SU-DHL-6 (cell line): Measurements from ENCODE around the gene FLT1.

ENCODE experiments used
- H2AFZ ChIP-seq: fragments of 200-600 bp; sonication (generic); 2 replicates; pipeline ENCODE4 v1.6.1; 2014; ENCODE audit warnings: low read depth, mild to moderate bottlenecking, moderate library complexity, mixed read lengths, antibody characterized with exemption, low read length; ENCODE audit not compliant: severe bottlenecking
- H3F3A ChIP-seq: fragments of 200-600 bp; shearing (Covaris generic); 2 replicates; pipeline ENCODE4 v1.6.0; 2016; ENCODE audit warnings: antibody characterized with exemption, mild to moderate bottlenecking; ENCODE audit not compliant: insufficient read depth
- H3K27ac ChIP-seq: fragments of 200-600 bp; sonication (generic); 2 replicates; pipeline ENCODE4 v1.5.1; 2016; ENCODE audit warnings: low read depth, mild to moderate bottlenecking, low read length, moderate library complexity, mixed read lengths
- H3K27me3 ChIP-seq: fragments of 200-600 bp; sonication (generic), shearing (Covaris generic); 2 replicates; pipeline ENCODE4 v1.6.0; 2014; ENCODE audit warnings: mild to moderate bottlenecking, low read length
- H3K36me3 ChIP-seq: fragments of 200-600 bp; sonication (generic); 2 replicates; pipeline ENCODE4 v1.6.1; 2014; ENCODE audit warnings: mild to moderate bottlenecking, low read length, mixed read lengths
- H3K4me2 ChIP-seq: fragments of 300-600, 200-600 bp; shearing (Covaris generic), sonication (generic); 2 replicates; pipeline ENCODE4 v1.6.0; 2014; ENCODE audit warnings: low read length, low read depth, mild to moderate bottlenecking; ENCODE audit not compliant: poor library complexity, severe bottlenecking
- H3K4me3 ChIP-seq: fragments of 200-600 bp; sonication (generic); 2 replicates; pipeline ENCODE4 v1.5.1; 2014; ENCODE audit warnings: antibody characterized with exemption, low read length, mild to moderate bottlenecking, mixed read lengths; ENCODE audit not compliant: insufficient read depth, poor library complexity, severe bottlenecking
- H3K79me2 ChIP-seq: fragments of 200-600 bp; sonication (generic); 2 replicates; pipeline ENCODE4 v1.6.1; 2014; ENCODE audit warnings: mild to moderate bottlenecking, low read length, moderate library complexity; ENCODE audit not compliant: insufficient read depth
- H3K9ac ChIP-seq: fragments of 200-600 bp; sonication (generic); 2 replicates; pipeline ENCODE4 v1.7.0; 2014; ENCODE audit warnings: mild to moderate bottlenecking, low read length
- H3K9me2 ChIP-seq: fragments of 200-600 bp; sonication (generic); replicated peaks from 2 replicates; pipeline ENCODE4 v1.6.1; 2014; ENCODE audit warnings: low read length; ENCODE audit not compliant: insufficient read depth
- H3K9me3 ChIP-seq: fragments of 200-600 bp; sonication (generic); 2 replicates; pipeline ENCODE4 v1.6.1; 2014; ENCODE audit warnings: low read length, mixed read lengths; ENCODE audit not compliant: insufficient read depth
- H4K20me1 ChIP-seq: fragments of 200-600 bp; sonication (generic); 2 replicates; pipeline ENCODE4 v1.6.1; 2014; ENCODE audit warnings: low read depth, mild to moderate bottlenecking, antibody characterized with exemption, low read length, moderate library complexity, mixed read lengths
- EZH2phosphoT487 ChIP-seq: fragments of 200-600 bp; sonication (generic), shearing (Covaris generic); conservative IDR thresholded peaks from 2 replicates; pipeline ENCODE4 v1.6.1; 2018; ENCODE audit warnings: mild to moderate bottlenecking, antibody characterized with exemption, low read length, moderate library complexity, mixed read lengths
- TF ChIP-seq, protein P1 (sequence below): fragments of 200-600 bp; sonication (generic); IDR thresholded peaks from one replicate; pipeline ENCODE4 v1.5.1; 2017; ENCODE audit warnings: antibody characterized with exemption, mild to moderate bottlenecking, low read length, moderate library complexity; ENCODE audit not compliant: insufficient read depth, poor library complexity, severe bottlenecking

FLT1 gene

DNA sequence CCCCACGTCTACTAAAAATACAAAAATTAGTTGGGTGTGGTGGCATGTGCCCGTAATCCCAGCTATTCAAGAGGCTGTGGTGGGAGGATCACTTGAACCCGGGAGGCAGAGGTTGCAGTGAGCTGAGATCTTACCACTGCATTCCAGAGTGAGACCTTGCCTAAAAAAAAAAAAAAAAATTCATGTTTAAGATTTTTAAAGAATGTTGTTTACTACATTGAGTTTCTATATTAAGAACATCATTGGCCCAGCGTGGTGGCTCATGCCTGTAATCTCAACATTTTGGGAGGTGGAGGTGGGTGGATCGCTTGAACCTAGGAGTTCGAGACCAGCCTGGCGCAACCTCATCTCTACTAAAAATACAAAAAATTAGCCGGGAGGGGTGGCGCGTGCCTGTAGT is 31.9 kb upstream of the FLT1 start:
- Histone ChIP-seq H3K79me2 (no peaks in the 10 kb centered on the region), H3K4me3 (no peak overlapping the region), H3K27me3 (no peaks in the 10 kb centered on the region), H3F3A (no peaks in the 10 kb centered on the region), H3K9ac (no peak overlapping the region), H3K4me2 (no peak overlapping the region), H4K20me1 (no peaks in the 10 kb centered on the region), H3K9me2 (no peaks in the 10 kb centered on the region), H2AFZ (no peak overlapping the region), H3K36me3 (no peaks in the 10 kb centered on the region), H3K27ac (no peak overlapping the region), H3K9me3 (no peaks in the 10 kb centered on the region)
- no peak for TF ChIP-seq EZH2phosphoT487
- TF ChIP-seq, protein P1, sequence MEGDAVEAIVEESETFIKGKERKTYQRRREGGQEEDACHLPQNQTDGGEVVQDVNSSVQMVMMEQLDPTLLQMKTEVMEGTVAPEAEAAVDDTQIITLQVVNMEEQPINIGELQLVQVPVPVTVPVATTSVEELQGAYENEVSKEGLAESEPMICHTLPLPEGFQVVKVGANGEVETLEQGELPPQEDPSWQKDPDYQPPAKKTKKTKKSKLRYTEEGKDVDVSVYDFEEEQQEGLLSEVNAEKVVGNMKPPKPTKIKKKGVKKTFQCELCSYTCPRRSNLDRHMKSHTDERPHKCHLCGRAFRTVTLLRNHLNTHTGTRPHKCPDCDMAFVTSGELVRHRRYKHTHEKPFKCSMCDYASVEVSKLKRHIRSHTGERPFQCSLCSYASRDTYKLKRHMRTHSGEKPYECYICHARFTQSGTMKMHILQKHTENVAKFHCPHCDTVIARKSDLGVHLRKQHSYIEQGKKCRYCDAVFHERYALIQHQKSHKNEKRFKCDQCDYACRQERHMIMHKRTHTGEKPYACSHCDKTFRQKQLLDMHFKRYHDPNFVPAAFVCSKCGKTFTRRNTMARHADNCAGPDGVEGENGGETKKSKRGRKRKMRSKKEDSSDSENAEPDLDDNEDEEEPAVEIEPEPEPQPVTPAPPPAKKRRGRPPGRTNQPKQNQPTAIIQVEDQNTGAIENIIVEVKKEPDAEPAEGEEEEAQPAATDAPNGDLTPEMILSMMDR: no peak

DNA sequence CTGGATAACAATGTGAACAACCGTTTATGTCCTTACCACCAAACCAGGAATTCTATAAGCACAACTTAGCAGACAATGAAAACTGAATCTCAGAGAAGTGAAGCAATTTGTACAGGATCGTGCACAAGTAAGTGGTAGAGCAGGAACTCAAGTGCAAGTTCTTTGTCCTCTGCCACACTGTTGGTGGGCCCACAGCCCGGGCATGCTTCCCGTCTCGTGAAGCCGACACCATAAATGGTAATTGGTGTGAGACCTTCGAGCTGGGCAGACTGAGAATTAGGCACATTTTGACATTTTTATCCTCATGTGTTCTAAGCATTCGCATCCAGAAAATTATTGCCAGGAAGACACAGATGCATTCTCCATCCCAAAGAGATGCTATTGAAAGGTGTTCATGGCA is 27.9 kb upstream of the FLT1 start:
- H3K36me3 ChIP-seq: no peaks in the 10 kb centered on the region
- H4K20me1 ChIP-seq: no peaks in the 10 kb centered on the region
- H3K9ac ChIP-seq: no peak overlapping the region
- H3K4me3 ChIP-seq: no peak overlapping the region
- H3K9me3 ChIP-seq: no peaks in the 10 kb centered on the region
- no peak overlapping the region for H2AFZ ChIP-seq
- no peak overlapping the region for H3K27ac ChIP-seq
- no peaks in the 10 kb centered on the region for H3K27me3 ChIP-seq
- no peaks in the 10 kb centered on the region for H3F3A ChIP-seq
- no peaks in the 10 kb centered on the region for H3K9me2 ChIP-seq
- no peak overlapping the region for H3K4me2 ChIP-seq
- TF ChIP-seq EZH2phosphoT487: no peak
- TF ChIP-seq, protein P1: no peak
- H3K79me2 ChIP-seq: no peaks in the 10 kb centered on the region

DNA sequence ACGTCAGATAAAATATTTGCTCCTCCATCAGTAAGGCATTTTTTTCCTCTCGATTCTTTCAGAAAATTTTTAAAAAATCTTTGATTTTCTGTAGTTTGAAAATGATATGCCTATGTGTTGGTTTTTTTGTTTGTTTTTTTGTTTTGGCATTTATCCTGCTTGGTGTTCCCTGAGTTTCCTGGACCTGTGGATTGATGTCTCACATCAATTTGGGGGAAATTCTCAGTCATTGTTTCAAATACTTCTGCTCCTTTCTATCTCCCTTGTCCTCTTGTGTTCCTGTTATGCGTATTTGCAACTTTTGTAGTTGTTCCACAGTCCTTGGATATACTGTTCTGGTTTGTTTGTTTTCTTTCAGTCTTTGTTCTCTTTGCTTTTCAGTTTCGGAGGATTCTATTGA is 18.8 kb upstream of the FLT1 start:
- Histone ChIP-seq H3K9me2 (no peaks in the 10 kb centered on the region), H3K9me3 (no peaks in the 10 kb centered on the region), H3K36me3 (no peaks in the 10 kb centered on the region), H4K20me1 (no peaks in the 10 kb centered on the region), H3F3A (no peaks in the 10 kb centered on the region), H3K27ac (no peak overlapping the region), H3K79me2 (no peaks in the 10 kb centered on the region), H3K4me3 (no peak overlapping the region), H3K4me2 (no peak overlapping the region), H3K27me3 (no peaks in the 10 kb centered on the region), H2AFZ (no peak overlapping the region), H3K9ac (no peak overlapping the region)
- TF ChIP-seq EZH2phosphoT487: no peak
- TF ChIP-seq, protein P1: no peak
